ENCODE data around the gene PPIL1.

PPIL1 gene

GRCh38 chr6:36888654-36889481 is 14.3 kb upstream of the PPIL1 start:
- no peak for DNase-seq (ENCODE audit: low read depth)

DNA sequence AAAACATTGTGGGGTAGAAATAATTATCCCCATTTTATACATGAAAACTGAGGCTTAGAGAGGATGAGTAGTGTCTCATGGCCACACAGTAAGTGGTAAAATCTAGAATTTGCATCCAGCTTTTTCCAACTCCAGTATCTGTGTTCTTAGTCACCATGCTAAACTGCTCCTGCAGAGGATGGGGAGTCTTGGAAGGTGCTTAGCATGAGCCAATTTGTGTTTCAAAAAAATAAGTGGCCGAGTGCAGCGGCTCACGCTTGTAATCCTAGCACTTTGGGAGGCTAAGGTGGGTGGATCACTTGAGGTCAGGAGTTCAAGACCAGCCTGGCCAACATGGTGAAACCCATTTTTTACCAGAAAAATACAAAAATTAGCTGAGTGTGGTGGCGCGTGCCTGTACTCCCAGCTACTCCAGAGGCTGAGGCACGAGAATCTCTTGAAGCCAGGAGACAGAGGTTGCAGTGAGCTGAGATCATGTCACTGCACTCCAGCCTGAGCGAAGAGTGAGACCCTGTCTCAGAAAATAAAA is 13.6 kb upstream of the PPIL1 start:
- DNase-seq (ENCODE audit: low read depth): no peak

GRCh38 chr6:36886950-36887618 is 12.5 kb upstream of the PPIL1 start:
- DNase-seq (ENCODE audit: low read depth): no peak

DNA sequence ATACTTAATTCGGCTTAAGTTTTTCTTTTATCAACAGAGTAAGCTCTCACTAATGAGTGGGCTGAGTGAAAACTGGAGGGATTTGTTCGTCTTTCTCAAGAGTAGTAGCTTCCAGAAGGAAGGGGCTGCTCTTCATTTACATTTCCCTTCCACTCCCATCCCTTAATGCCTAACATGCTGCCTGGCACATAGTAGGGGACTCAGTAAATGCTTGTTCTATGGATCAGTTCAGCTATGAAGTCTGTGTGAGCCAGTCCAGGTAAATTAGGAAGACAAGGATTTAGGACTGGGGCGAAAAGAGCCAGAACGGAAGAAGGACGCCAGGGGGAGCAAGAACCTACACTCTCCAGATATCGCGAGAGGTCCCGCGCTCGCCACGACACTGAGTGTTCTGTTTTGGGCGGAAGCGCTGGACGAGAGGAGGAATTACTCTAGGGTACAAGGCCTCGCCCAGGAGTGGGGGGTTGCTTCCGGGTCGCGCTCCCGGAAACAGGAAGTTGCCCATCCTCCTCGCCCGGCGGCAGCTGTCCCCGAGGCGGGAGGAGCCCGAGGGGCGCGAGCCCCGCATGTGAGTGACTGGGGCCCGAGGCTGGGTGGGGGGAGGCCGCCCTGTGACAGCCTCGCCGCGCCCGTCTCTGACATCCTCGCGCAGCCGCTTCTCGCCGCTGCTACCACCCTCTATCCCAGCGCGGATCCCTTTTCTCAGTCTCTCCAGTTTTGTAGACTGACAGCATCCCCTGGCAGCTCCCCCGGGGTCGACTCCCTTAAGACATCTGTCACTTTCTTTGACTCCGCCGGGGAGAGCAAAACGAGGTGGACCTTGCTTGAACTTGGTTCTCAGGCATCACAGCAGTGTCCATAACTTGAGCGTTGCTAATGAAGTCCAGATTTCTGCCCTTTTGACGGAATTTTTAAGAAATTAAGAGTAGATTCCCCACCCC is 11.1 kb upstream of the PPIL1 start, which contains the start of gene C6orf89:
TSS of gene C6orf89 (plus strand) at position 492 of the 941 bp plus-strand sequence. CDS start 13,493 bp downstream, outside the sequence.
- peak; percentile 96 for DNase-seq (ENCODE audit: low read depth)

DNA sequence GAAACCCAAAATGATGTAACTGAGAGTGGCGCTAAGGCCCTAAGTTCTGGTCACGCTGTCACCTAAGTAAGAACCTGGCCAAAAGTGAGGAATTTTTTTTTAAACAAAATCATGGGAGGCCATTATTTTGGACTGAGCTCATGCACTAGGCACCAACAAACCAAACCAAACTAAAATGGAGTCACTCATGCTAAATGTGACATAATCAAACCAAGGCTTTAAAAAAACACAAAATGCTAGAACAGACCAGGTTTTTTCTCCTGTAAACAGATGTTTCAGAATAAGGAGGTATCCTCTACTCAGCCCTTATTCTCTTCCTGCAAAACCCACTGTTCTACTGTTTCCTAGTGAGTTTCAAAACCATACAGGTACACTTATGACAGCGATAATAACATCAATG is 10.0 kb upstream of the PPIL1 start:
- DNase-seq (ENCODE audit: low read depth): no peak

GRCh38 chr6:36875250-36875633 is 639 bp upstream of the PPIL1 start:
- no peak for DNase-seq (ENCODE audit: low read depth)

DNA sequence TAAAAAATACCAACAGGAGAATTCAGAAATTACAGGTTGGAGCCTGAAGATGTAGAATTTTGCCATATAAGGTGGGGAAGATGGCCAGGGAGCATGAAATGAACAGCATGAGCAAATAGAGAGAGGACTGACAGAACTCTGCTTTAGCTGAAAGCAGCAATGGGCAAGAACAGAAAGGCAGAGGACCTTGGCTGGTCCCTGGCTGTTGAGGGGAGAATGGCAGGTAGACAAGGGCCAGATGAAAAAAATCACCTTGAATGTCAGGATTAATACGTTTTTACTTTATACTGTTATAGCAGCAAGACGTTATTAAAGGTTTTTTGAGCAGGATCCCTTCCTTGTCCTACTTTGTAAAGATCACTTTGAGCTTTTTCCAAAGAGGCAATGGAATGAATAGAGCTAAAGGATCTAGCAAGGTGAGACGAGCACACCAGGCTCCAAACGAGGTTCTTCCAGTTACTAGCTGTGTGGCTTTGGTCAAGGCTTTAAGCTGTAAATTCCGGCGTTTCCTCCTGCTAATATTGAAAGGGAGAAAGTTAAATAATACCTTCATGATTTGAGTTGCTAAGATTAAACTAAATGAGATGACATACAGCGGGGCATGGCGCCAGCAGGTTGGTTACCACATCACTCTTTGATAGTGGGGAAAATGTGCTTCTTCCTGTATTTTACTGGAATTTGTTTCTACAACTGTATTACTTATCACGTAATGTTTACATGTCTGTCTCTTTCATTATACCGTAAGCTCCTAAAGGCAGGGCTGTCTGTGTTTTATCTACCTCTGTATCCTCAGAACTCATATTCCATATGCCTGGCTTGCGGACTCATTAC is 776 bp downstream of the PPIL1 start:
- no peak for DNase-seq (ENCODE audit: low read depth)

GRCh38 chr6:36873115-36873514 is 1.5 kb downstream of the PPIL1 start:
- no peak for DNase-seq (ENCODE audit: low read depth)

- DNase-seq (ENCODE audit: low read depth): no peak
Observed at GRCh38 chr6:36871686-36872085, 2.9 kb downstream of the PPIL1 start.

DNA sequence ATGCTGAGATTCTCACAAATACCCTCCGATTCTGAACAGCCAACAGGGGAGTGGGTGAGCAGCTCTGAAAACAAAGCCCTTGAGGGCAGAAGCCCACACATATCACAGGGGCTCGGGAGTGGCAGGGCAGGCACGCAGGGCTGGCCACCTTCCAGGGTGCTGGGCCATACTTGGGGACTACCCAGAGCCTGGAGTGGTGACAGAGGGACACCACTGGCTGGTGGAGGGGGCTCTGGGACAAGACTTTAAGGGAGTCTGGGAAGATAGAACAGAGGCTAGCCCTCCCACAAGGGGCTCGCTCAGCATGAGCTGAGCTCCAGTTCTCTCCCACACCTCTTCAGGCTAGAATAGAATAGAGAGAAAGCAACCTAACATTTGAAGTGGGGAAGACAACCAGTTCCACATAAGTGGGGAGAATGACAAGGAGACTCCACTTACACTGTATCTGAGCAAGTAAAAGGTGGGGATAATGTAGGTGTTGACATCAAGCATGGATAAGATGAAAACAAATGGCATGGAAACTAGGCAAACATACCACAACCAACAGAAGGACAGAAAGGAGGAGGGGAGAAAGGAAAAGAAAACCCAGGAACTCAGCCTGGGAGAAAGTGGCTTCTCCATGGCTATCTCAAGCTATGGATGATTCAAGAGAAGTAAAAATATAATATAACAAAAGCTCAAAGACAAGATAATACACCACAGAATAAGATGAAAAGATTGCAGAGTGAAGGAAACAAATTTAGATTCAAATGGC is 7.0 kb downstream of the PPIL1 start:
- no peak for DNase-seq (ENCODE audit: low read depth)

GRCh38 chr6:36865835-36866234 is 8.8 kb downstream of the PPIL1 start:
- no peak for DNase-seq (ENCODE audit: low read depth)

GRCh38 chr6:36863670-36864540 is 10.7 kb downstream of the PPIL1 start:
- no peak for DNase-seq (ENCODE audit: low read depth)

DNA sequence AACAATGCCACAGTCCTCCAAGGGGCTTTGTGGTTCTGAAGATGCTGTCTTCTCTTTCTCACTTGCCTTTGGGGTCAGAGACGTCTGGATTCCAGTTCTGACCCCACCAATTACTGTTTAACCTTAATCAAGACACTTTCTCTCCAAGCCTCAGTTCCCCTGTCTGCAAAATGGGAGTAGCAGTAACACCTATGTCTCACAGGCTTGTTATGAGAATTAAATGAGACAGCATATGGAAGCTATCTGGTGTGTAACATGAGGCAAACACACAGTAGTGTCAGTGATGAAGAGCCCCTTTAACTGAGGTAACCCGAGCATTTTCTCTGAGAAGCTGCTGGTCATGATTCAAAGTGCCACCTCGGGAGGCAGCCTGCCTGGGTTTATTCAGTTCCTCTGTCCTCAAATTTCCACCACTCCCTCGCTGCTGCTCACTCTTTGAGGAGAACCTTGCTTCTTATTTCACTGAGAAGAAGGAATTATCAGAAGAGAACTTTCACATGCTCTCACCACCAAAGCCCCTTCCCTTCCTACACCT is 11.7 kb downstream of the PPIL1 start:
- DNase-seq (ENCODE audit: low read depth): no peak

- DNase-seq (ENCODE audit: low read depth): no peak
Observed at GRCh38 chr6:36862164-36862847, 12.3 kb downstream of the PPIL1 start.

DNA sequence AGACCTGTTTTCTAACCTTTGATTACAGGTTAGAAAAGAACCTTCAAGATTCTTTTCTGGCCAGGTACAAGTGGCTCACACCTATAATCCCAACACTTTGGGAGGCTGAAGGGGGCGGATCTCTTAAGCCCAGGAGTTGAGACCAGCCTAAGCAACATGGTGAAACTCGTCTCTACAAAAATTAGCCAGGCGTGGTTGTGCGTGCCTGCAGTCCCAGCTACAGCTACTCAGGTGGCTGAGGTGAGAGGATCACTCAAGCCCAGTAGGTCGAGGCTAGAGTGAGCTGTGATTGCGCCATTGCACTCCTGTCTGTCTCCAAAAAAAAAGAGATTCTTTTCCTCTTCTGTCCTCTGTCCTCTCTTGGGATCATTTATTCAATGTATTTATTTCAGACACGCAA is 14.5 kb downstream of the PPIL1 start:
- no peak for DNase-seq (ENCODE audit: low read depth)

DNA sequence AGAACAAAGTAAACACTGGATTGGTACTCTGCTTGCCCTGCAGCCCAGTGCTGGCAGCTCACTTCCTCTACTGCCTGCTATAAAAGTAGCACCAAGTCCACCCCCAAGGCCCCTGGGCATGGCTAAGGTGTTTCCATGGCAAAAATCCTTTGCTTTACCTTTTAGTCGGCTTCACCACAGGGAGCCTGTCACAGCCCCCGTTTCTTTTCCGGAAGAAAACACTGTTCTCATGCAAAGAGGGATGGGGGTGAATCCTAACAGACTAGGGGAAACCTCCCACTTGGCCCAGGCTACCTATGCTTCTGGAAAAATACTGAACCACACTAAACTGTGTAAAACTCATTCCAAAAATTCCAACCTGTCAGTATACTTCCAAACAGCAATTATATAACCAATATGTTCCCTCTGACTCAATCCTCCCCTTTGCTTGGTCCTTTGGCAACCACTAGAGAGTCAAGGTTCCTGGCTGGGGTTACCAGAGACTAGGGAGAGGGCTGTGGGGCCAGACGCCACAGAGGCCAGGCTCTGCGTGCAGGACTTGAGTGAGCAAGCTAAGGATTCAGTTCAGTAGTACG is 16.1 kb downstream of the PPIL1 start:
- no peak for DNase-seq (ENCODE audit: low read depth)

DNA sequence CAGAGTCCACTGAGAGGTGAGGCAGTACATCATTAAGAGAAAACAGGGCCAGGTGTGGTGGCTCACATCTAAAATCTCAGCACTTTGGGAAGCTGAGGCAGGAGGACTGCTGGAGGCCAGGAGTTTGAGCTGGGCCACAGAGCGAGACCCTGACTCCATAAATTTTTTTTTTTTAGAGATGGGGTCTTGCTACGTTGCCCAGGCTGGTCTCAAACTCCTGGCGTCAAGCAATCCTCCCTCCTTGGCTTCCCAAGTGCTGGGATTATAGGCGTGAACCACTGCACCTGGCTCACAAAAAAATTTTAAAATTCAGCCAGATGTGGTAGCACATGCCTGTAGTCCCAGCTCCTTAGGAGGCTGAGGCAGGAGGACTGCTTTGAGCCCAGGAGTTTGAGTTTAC is 17.3 kb downstream of the PPIL1 start:
- DNase-seq (ENCODE audit: low read depth): no peak

- DNase-seq (ENCODE audit: low read depth): no peak
Observed at GRCh38 chr6:36856277-36856676, 18.3 kb downstream of the PPIL1 start.

Measured in stimulated activated CD8-positive, alpha-beta memory T cell treated with anti-CD3 and anti-CD28 coated beads, Interleukin-12 subunit alpha, Interleukin-12 subunit beta, amount 100 ng/mL, for 1 hour (primary cell).